HG03575 (cell line): Measurements from ENCODE around the gene RSPO1.
"Not testable (repeated sequence)": the region's sequence is repeated elsewhere in the genome, so short reads cannot be mapped to it uniquely, and the experiment has no call there.

Experiments used
- ATAC-seq: cut with Tn5 transposase; IDR thresholded peaks from one replicate; pipeline ENCODE4 v1.9.1; 2021; ENCODE audit not compliant: unreplicated experiment, insufficient number of reproducible peaks, low FRiP score; ENCODE audit errors: extremely low read depth

The RSPO1 gene, protein sequence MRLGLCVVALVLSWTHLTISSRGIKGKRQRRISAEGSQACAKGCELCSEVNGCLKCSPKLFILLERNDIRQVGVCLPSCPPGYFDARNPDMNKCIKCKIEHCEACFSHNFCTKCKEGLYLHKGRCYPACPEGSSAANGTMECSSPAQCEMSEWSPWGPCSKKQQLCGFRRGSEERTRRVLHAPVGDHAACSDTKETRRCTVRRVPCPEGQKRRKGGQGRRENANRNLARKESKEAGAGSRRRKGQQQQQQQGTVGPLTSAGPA

GRCh38 chr1:37634244-37634991 is at the start of gene RSPO1:
TSS of gene RSPO1 (minus strand) at chr1:37634892. CDS start at chr1:37629661, 5,231 bp downstream.
- ATAC-seq, result no peak

DNA sequence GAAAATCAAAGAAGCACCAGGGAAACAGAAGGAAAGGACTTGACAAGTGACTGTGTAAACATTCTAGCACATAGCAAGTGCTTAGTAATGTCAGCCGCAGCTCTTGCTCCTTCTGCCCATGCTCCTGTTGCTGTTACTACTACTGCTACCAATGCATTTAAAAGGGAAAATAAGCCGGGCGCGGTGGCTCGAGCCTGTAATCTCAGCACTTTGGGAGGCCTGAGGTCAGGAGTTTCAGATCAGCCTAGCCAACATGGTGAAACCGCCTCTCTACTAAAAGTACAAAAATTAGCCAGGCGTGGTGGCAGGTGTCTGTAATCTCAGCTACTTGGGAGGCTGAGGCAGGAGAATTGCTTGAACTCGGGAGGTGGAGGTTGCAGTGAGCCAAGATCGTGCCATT is 49.5 kb upstream of the RSPO1 start:
- not testable (repeated sequence) for ATAC-seq

GRCh38 chr1:37682334-37682987 is 47.8 kb upstream of the RSPO1 start:
- ATAC-seq, result no peak

DNA sequence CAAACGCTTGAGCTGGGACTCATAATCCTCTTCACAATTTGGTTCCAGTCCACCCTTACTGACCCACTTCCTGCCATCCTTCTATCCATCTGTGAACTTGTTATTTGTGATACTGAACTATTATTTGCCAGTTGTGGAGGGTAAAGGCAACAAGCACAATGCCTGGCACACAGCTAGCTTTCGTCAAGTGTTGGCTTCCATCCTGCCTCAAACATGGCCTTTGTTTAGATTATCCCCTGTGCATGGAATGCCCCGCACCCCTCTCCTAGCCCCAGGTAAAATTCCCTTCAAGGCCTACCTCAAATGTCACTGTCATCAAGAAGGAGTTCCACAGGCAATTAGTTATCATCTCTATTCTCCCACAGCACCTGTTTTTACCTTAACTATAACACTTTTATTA is 46.2 kb upstream of the RSPO1 start:
- ATAC-seq, result no peak

GRCh38 chr1:37677808-37678207 is 43.1 kb upstream of the RSPO1 start:
- ATAC-seq, result no peak

DNA sequence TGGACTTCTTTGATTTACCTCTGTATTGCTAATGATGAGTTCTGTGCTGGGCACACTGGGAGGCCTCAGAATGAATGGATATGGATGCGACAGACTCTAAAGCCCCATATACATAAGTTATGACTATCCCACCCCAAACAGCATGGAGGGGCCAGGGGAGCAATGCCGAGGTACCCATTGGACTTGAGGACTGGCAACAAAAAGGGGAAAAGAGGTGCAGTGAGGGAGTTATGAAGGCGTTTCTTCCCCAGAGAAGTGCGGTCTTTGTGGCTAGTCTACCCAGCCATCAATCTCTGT is 42.4 kb upstream of the RSPO1 start:
- no peak for ATAC-seq

DNA sequence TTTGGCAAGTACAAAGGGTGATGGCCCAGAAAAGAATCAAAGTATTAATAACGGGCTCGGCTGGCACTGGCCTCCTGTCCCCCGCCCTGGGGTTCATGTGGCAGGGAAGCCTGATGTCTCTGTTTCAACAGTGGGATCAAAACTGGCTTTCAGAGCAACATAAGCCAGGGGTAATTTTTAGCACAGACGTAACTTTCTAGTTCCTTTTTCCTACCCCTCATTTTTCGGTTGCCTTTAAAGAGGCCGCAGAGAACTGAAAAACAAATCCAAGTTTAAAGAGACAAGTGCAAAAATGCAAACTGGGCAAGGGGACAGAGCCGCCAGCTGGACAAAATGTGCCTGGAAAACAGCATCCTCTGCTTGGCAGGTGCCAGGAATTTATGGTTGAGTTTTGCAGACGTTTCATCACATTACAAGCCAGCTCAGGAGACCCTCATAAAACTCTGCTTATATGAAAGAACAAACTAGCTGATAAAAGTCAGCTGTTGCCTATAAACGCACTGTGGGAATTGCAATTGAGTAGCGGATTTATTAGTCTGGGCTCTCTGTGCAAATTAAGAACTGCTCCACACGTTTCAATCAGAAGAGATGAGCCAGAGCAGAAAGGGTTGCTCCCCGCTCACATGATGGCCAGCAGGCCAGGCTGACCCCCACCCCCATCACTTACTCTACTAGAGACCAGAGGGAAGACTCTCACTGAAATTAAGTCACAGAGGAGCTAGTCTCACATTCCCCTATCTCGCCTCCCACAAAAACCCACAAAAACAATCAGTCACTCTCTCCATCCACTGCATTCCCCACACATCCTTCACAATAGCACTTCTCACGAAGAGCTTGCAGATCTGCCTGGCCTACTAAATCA is 41.8 kb upstream of the RSPO1 start:
- ATAC-seq, result no peak

- ATAC-seq, result no peak
These were observed 39.2 kb upstream of the RSPO1 start for GRCh38 chr1:37673920-37674319.

- ATAC-seq, result no peak
These were observed 37.6 kb upstream of the RSPO1 start for GRCh38 chr1:37672136-37672870.

DNA sequence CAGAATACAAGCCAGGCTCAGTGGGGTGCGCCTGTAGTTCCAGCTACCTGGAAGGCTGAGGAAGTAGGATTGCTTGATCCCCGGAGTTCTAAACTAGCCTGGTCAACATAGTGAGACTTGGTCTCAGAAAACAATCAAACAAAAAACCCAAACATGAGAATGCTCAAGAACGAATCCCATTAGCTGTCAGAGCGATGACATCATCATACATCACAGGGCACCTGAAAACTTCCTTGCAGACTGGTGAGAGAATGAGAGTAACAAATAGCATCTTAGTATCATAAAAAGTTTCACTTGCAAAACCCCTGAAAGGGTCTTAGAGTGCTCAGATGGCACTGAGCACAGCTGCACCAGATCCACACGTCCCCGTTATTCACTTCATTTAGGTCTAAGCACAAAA is 36.6 kb upstream of the RSPO1 start:
- no peak for ATAC-seq

DNA sequence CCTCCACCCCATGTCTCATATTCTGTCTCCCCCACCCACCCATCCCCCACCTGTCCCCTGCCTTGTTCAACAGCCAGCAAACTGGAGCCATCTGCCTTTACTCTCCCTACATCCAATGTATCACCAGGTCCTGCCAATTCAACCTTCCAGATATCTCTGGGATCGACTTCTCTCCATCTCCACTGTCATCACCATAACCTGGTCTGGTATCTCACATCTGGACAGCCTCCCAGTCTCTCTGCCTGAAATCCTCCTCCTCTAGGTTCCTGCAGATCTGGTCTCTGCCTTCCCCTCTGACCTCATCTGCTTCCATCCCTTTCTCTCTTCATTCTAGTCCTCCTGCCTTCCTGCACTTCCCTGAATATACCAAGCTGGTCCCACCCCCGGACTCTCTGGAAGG is 35.4 kb upstream of the RSPO1 start:
- ATAC-seq, result no peak

GRCh38 chr1:37667023-37667671 is 32.5 kb upstream of the RSPO1 start:
- ATAC-seq, result no peak

GRCh38 chr1:37666241-37666867 is 31.7 kb upstream of the RSPO1 start:
- no peak for ATAC-seq

DNA sequence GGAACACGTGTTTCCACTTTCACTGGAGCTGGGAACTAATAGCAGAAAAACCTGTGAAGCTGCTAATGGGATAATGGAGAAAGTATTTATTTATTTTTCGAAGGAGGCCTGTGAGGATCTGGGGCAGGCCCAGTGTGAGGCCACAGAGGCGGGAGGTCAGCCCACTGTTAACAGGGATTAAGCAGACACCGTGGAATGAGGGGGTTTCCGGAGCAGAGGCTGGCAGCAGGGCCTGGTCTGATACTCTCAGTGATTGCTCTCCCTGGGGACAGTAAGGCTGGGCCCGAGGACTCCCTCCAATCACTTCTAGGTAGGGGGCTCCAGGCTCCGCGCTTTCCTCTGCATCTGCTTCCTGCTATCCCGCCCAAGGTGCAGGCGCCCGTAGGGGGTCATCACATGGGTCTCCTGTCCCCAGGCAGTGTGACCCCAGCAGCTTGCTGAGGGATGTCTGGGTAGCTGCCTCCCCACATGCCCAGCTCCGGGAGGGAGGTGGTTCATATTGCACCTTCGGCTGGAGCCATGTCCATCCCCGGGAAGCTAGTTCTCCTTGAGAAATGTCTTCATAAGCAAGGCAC is 28.8 kb upstream of the RSPO1 start:
- ATAC-seq, result no peak

GRCh38 chr1:37662031-37662755 is 27.5 kb upstream of the RSPO1 start:
- ATAC-seq, result no peak

- ATAC-seq, result no peak
These were observed 26.7 kb upstream of the RSPO1 start for GRCh38 chr1:37661401-37661800.

GRCh38 chr1:37660664-37661063 is 26.0 kb upstream of the RSPO1 start:
- ATAC-seq, result no peak
